ENCODE data around the gene HNRNPA2B1. TPM values are rescaled to one million over a fixed set of nuclear protein-coding genes. Genes with fewer than 3 reads are reported as not detected.

HNRNPA2B1 gene
- total RNA-seq (2014; rRNA removed; shearing (Covaris generic)) = 257 and 324 TPM in 2 replicates

DNA sequence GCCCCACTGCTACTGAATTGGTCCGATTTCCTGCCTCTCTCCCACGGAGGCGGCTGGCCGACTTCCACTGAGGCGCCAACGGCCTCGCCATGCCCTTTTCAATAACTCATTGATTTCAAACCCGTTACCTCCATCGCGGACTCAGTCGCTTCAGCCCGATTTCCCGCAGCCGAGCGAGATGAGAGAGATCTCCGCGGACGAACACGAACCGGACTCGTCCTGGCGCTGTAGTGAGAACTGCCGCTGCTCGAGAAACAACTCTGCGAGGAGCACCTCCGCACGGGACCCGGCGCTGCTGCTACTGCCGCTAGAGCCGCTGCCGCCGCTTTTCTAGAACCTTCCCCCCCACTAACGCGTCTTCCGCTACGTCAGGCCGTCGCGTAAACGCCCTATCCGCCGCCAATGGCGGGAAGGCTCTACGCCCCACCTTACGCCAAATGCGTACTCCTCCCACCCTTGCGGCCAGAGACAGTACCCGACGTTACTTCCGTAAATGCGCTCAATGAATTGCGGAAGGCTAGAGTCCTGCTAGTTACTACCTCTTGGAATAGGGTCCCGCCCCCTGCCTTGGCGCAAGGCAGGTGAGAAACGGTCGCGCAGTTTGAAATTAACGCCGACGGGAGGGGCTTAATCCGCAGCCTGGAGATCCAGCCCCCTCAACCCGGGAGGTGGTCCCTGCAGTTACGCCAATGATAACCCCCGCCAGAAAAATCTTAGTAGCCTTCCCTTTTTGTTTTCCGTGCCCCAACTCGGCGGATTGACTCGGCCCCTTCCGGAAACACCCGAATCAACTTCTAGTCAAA is at the start of gene HNRNPA2B1:
HNRNPA2B1 (minus strand) TSS at position 303 of the 803 bp plus-strand sequence; CDS start at position 134, 169 bp downstream.
- peak; percentile 99 for DNase-seq (ENCODE audit: low spot score)

DNA sequence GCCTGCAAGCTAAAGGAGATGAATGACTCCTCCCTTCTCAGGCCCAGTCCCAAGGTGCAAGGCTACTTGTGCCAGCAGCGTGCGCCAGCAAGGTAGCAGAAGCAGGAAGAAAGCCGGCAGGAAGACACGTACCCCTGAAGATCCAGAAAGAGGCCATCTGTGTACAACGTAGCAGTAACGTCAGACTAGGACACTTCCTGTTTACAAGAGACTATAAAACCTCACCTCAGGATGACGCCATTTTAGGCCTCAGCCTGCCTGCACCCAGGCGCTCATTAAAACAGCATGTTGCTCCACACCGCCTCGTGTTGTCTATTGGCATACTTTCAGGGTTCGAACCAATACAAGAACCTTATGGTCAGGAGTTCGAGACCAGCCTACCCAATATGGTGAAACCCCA is 49.7 kb upstream of the HNRNPA2B1 start:
- no peak for DNase-seq (ENCODE audit: low spot score)

DNA sequence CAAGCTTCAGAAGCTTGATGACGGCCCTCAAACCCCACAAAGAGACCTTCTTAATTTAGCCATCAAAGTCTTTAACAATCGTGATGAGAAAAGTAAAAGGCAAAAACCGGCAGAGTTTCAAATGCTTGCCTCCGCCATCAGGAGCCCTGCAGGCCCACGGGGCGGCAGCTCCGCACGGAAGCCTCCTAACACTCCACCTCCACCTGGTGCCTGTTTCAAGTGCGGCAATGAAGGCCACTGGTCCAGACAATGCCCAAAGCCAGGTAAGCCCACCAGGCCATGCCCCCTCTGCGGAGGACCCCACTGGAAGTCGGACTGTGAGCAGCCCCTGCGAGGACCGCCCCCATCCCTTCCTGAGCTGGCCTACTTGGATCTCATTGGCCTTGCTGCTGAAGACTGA is 44.6 kb upstream of the HNRNPA2B1 start:
- DNase-seq (ENCODE audit: low spot score) = no peak

DNA sequence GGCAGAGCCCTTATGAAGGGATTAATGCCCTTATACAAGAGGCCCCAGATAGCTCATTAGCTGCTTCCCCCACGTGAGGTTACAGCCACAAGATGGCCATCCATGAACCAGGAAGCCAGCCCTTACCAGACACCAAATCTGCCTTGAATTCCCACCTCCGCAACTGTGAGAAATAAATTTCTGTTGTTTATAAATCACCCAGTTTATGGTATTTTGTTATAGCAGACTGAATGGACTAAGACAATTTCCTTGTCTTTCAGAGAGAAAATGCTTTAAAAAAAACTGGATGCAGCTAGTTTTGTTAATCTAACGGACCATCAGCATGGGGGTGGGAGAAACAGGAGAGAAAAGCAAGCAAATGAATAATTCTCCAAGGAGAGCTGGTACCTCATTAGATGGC is 37.5 kb upstream of the HNRNPA2B1 start:
- no peak for DNase-seq (ENCODE audit: low spot score)

DNA sequence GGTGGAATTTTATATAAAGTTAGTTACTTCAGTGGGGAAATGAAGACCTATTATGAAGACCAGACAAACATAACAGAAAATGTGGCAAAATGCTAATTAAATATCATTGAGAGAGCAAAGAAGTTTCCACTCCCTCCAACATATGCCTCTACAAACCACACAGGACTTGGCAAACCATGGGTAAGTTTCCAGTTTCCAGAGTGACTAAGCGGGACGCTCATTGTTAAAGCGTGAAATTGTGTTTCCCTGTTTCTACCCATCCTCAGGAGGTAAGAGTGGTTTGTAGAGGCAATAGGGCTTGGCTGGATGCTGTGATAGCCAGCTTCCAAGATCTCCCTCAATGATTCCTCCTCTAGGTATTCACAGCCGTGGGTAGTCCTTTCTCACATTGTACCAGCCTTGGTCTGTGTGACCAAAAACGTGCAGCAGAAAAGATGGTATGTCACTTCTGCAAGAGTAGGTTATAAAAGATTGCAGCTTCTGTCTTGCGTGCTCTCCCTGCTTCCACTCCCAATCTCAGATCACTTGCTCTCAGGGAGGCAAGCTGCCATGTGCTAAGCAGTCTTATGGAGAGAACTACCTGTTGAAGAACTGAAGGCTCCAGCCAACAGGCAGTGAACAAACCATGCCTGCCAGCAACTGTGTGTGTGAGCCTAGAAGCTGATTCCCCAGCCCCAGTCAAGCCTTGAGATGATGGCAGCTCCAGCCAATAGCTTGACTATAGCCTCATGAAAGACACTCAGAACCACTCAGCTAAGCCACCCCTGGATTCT is 36.7 kb upstream of the HNRNPA2B1 start:
- DNase-seq (ENCODE audit: low spot score) = no peak

DNA sequence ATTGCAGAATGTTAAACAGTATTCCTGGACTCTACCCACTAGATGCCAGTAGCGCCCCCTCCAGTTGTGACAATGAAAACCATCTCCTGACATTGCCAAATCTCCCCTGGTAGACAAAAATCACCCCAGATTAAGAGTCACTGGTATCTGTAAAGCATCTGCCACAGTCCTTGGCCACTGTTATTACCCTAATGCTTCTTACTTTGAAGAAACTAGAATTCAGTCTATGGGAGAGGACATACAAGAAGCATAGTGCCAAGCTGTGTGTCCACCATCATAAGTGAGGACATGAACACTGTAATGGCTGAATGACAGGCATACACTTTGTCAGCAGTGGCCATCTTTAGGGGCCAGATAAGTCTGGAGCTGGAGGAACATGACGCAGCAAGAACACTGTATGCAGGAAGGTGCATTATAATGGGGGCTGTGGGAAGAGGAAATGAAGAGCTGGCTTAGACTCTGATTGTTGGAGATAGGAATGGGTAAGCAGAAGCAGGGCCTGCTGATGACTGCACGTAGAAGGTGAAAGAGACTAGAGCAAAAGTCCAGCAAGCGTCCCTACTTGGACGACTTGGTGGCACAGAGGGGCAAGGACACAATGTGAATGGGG is 33.5 kb upstream of the HNRNPA2B1 start:
- DNase-seq (ENCODE audit: low spot score) = no peak

DNA sequence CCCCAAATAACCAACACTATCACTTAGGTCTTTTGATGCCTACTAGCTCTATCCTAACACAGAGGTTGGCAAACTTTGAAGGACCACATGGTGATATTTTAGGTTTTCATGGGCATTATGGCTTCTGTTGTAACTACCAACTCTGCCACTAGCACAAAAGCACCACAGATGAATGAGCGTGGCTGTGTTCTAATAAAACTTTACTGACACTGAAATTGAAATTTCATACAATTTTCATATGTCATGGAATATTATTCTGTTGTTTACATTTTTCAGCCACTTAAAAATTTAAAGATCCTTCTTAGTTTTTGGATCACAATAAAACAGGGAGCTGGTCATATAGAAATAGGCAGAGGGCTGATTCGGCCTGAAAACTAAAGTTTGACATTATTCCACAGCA is 27.4 kb upstream of the HNRNPA2B1 start:
- DNase-seq (ENCODE audit: low spot score) = no peak

DNA sequence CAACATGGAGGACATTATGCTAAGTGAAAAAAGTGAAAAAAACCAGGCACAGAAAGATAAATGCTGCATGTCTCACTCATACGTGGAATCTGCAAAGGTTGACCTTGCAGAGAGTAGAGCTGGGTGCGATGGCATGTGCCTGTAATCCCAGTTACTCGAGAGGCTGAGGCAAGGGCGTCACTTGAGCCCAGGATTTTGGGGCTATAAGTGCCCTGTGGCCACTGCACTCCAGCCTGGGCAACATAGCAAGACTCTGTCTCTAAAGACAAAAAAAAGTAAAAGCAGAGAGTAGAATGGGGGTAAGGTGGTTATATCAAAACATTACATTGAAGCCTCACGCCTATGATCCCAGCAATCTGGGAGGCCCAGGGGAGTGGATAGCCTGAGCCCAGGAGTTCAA is 23.8 kb upstream of the HNRNPA2B1 start:
- DNase-seq (ENCODE audit: low spot score) = no peak

DNA sequence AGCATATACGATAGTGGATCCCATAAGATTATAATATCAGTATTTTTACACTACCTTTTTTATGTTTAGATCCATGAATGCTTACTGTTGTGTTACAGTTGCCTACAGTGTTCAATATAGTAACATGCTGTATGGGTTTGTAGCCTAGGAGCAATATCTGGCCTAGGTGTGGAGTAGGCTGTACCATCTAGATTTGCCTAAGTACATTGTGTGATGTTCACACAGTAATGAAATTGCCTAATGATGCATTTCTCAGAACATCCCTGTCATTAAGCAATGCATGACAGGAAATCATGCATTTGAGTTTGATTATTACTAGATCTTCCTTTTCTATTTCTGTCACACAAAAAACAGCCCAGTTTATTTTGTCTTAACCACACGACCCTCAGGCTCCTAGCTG is 15.5 kb upstream of the HNRNPA2B1 start:
- DNase-seq (ENCODE audit: low spot score) = no peak

DNA sequence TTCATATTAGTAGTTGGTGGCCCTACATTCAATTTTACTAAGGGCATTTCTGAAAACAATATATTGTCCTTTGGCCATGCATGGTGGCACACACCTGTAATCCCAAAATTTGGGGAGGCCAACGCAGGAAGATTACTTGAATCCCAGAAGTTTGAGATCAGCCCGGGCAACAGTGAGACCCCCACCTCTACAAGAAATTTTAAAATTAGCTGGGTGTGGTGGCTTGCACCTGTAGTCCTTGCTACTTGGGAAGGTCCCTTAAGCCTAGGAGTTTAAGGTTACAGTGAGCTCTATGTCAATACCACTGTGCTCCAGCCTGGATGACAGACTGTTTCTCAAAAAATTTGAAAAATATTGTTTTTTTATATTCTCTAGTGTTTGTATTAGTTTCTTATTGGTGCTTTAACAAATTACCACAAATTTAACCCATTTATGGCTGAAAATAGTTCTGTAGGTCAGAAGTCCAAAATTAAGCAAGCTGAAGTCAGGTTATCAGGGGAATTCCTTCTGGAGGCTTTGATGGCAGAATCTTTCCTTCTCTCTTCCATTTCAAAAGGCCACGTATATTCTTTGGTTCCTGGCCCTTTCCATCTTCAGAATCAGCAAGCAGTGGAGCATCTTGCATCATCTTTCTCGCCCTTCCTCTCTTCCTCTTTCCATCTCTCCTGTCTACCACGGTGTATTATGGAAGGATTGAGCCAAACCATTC is 13.4 kb upstream of the HNRNPA2B1 start:
- DNase-seq (ENCODE audit: low spot score) = no peak

DNA sequence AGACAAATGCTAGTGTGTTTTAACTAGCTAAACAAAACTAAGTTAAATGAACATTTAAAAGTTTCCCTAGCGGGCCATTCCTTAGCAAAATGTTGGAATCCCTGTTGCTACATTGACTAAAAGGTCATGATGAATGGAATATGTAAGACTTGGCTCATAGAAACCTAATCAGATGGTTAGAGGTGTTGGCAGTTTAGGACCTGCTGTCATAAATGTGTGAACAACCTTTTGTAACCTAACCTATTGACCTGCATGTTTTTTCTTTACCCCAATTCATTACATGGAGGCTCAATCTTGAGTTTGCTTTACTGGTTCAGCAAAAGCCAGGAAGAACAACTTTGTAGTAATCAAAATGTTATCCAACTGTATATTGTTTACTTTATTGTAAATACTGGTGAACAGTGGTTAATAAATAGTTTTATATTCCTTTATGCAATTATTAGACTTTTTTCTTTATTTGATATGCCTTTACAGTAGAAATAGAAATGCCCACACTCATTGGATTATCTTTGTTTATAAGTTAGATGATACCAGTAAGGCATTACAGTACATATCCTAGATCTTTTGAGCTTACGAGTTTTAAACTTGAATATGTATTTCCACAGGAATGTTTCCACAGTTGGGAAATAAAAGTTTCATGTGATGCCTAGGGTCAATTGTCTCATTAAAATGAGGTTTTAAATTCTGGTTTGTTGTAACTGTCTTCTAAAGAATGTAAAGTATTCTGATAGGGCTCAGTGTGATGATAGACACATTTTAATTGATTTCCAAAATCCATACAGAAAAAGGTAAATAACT is 12.6 kb upstream of the HNRNPA2B1 start:
- DNase-seq (ENCODE audit: low spot score) = no peak

DNA sequence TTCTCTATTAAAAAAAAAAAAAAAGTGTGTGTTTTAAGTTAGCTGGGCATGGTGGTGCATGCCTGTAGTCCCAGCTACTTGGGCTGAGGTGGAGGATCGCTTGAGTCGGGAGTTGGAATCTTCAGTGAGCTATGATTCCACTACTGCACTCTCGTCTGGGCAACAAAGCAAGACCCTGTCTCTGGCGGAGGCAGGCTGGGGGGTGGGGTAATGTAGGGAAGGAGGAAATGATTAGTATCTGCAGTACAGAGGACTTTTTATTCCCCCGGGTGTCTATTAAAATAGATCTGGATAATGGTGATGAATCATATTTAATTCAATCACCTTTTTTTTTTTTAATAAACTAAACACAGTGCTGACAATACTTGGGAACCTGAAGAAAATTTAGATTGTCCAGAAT is 7.5 kb upstream of the HNRNPA2B1 start:
- DNase-seq (ENCODE audit: low spot score) = no peak

DNA sequence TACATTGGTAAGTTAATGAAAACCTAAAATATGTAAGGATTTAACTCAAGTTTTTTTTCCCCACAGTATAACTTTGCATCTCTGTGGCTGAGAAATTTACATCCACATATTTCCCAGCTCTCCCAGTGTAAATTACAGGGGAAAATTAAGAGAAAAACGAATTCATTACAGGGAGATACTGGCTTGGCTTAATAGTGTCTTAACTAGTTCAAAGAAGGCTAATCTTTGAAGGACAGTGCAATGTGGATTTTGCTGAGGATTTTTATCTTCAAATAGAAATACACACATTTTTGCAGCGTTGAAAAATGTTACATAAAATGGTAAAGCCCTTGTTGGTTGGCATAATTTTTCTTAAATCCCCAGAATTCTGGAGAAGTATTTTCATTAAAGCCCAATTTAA is 2.5 kb upstream of the HNRNPA2B1 start:
- DNase-seq (ENCODE audit: low spot score) = no peak

DNA sequence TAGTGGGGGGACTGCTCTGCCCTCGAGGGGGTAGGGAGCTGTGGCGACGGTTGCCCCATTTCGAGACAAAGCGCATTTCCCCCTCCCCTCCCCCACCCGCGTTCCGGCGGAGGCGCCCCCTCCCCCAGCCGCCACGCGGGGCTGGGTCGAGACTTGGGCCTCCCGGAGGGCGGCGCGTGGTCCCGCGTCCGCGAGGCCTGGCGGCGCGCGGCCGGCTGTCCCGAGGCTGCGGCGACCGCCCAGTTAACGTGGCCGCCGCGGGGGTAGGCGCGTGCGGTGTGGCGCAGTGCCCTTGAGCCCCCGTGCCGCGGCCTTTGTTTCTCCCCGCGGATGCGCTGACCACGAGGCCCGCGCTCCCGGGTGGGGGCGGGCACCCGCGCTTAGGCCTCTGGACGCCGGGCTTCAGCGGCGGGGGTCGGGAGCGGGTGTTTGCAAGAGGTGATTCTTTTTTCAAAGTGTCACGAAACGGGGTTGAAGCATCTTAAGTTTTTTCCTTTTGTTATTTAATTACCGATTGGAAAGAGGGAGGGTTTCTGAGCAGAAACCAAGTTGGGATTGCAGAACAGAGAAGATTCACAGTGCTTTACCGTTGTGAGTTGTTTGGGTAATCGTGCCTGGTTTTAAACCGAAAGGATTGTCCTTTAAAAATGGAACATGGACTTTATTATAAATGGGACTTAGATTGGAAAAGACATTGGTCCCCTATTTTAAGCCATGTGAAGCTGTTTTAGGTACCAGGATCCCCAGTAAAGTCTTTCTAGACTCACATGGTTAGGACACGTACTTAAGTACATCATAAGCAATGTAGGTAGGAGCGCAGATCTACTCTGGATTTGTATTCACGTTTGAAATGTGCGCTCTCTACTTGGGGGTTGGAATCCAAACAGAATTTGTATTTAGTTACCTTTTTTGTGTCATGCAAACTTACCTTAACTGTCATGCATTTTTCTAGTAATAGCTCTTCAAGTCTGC is 1.8 kb upstream of the HNRNPA2B1 start:
- DNase-seq (ENCODE audit: low spot score) = peak; percentile 38

DNA sequence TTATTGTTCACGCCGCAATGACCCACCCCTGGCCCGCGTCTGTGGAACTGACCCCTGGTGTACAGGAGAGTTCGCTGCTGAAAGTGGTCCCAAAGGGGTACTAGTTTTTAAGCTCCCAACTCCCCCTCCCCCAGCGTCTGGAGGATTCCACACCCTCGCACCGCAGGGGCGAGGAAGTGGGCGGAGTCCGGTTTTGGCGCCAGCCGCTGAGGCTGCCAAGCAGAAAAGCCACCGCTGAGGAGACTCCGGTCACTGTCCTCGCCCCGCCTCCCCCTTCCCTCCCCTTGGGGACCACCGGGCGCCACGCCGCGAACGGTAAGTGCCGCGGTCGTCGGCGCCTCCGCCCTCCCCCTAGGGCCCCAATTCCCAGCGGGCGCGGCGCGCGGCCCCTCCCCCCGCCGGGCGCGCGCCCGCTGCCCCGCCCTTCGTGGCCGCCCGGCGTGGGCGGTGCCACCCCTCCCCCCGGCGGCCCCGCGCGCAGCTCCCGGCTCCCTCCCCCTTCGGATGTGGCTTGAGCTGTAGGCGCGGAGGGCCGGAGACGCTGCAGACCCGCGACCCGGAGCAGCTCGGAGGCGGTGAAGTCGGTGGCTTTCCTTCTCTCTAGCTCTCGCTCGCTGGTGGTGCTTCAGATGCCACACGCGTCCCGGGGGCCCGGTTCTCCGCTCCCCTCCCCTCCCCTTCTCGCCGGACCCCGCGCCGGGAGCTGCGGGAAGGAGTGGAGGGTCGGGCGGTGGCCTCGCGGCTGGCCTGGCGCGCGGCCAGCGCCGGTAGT is 887 bp upstream of the HNRNPA2B1 start, which contains the start of gene CBX3:
CBX3 (plus strand) TSS at position 499 of the 772 bp plus-strand sequence. CDS start 1,254 bp downstream, outside the sequence.
- DNase-seq (ENCODE audit: low spot score) = peak; percentile 93

DNA sequence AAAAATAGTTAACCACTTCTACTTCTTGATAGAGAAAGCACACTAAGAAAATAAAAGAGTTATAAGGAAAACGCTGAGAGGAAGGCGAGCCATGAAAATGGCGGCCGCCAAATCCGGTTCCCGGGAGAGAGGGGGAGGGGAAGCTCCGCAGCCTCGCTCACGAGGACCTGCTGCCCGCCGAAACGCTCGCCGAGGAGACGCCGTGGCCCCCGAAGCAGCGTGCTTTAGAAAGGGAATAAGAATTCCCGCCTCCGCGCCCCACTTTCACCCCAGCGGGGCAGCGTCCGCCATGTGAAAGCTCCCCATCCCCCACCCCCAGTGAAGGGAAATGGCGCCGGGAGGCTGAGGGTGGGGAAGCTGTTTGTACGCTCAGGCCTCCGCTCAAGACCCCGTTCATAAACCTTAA is 505 bp downstream of the HNRNPA2B1 start:
- DNase-seq (ENCODE audit: low spot score) = peak; percentile 60

DNA sequence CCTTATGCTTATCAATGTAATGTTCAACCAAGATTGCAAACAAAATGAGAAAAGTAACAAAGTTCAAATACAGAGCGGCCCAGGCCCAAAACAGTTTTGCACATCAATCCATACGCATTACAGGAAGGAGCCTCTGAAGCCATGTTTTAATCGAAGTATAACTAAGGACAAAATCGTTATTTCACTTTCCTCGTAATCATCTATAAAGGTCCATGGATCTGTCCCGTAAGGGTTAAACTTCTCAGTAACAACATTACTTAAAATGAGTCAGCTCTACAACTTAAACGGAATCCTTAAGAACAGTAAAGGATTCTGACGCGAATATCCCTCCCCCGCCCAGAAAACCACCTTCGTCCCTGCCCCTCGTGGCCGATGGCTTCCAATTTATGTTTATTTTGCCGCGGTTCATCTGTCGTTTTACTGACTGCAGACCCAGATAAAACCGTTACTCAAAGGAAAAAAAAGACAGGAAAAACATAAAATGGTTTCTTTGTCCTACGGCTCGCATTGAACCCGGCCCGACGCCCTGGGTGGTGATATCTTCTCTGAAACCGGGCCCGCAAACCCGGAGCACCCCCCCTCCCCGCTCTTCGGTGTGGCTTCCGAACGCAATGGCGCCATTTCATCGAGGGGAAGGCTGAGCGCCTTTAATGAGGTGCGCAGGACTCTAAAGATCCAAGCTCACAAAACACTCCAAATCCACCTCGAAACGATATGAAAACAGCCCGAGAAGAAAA is 1.1 kb downstream of the HNRNPA2B1 start:
- peak; percentile 59 for DNase-seq (ENCODE audit: low spot score)

DNA sequence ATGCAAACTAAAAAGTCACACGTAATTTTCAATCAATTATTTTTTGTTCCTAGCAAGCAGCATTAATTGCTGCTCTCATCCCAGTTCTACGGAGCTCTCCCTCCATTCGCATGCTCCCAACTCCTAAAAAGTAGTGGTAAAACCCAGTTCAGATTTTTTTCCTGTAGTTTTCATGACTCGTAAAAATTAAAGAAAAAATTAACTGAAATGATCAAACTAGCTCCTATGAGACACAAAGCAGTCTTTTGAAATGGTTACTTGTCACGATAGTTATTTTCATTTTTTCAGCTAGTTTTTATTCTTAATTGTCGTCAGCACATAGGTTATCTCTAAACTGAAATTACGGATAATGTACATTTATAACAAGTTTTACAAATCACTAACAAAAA is 1.8 kb downstream of the HNRNPA2B1 start:
- DNase-seq (ENCODE audit: low spot score) = no peak

All from A172 (cell line).